Parathyroid adenoma (tissue), 2 donors: ENCODE data around the gene SSX4.
"Not testable (repeated sequence)": the region's sequence is repeated elsewhere in the genome, so short reads cannot be mapped to it uniquely, and the experiment has no call there.

Experiments used
- H2AFZ ChIP-seq: fragments of 300-600 bp; sonication (generic); one replicate; pipeline ENCODE4 v1.7.0; 2017; ENCODE audit warnings: antibody characterized with exemption, mild to moderate bottlenecking
- H3K27ac ChIP-seq: fragments of 300-600 bp; sonication (generic); one replicate; pipeline ENCODE4 v1.7.0; 2017
- H3K27me3 ChIP-seq: fragments of 300-600 bp; sonication (generic); one replicate; pipeline ENCODE4 v1.7.0; 2017; ENCODE audit warnings: low read length; ENCODE audit not compliant: control insufficient read depth, insufficient read depth
- H3K36me3 ChIP-seq: fragments of 300-600 bp; sonication (generic); one replicate; pipeline ENCODE4 v1.7.0; 2017; ENCODE audit warnings: low read length; ENCODE audit not compliant: control insufficient read depth, insufficient read depth
- H3K4me1 ChIP-seq: fragments of 300-600 bp; sonication (generic); one replicate; pipeline ENCODE4 v1.7.0; 2017; ENCODE audit warnings: control low read depth
- H3K4me2 ChIP-seq: fragments of 300-600 bp; sonication (generic); one replicate; pipeline ENCODE4 v1.7.0; 2017; ENCODE audit warnings: low read length
- H3K4me3 ChIP-seq: fragments of 300-600 bp; sonication (generic); one replicate; pipeline ENCODE4 v1.7.0; 2017; ENCODE audit warnings: low read depth, low read length
- H3K79me2 ChIP-seq: fragments of 300-600 bp; sonication (generic); one replicate; pipeline ENCODE4 v1.7.0; 2017; ENCODE audit warnings: control low read depth
- H3K9ac ChIP-seq: fragments of 300-600 bp; sonication (generic); one replicate; pipeline ENCODE4 v1.7.0; 2017; ENCODE audit warnings: mild to moderate bottlenecking
- H3K9me3 ChIP-seq: fragments of 300-600 bp; sonication (generic); one replicate; pipeline ENCODE4 v1.7.0; 2017; ENCODE audit warnings: low read length; ENCODE audit not compliant: control insufficient read depth
- donor health status: primary hyperparathyroidism.

SSX4 gene

GRCh38 chrX:48427027-48427716 is 43.8 kb downstream of the SSX4 start:
- not testable (repeated sequence) for H3K27ac ChIP-seq, H3K79me2 ChIP-seq, H3K4me1 ChIP-seq, H3K9me3 ChIP-seq, H2AFZ ChIP-seq, H3K27me3 ChIP-seq, H3K36me3 ChIP-seq, H3K4me3 ChIP-seq, H3K4me2 ChIP-seq, H3K9ac ChIP-seq

- H3K27ac ChIP-seq, H3K4me2 ChIP-seq, H3K27me3 ChIP-seq, H3K9ac ChIP-seq, H2AFZ ChIP-seq, H3K4me1 ChIP-seq, H3K9me3 ChIP-seq, H3K79me2 ChIP-seq, H3K4me3 ChIP-seq, H3K36me3 ChIP-seq: not testable (repeated sequence)
These were observed 46.3 kb downstream of the SSX4 start for GRCh38 chrX:48429606-48430005.

- H3K4me1 ChIP-seq, result not testable (repeated sequence)
These were observed 46.8 kb downstream of the SSX4 start for GRCh38 chrX:48430166-48430565.

GRCh38 chrX:48433713-48434112 is 50.4 kb downstream of the SSX4 start:
- H3K9me3 ChIP-seq, H3K36me3 ChIP-seq, H3K4me3 ChIP-seq, H3K79me2 ChIP-seq, H3K4me2 ChIP-seq, H3K27me3 ChIP-seq, H3K27ac ChIP-seq, H2AFZ ChIP-seq, H3K9ac ChIP-seq, H3K4me1 ChIP-seq: not testable (repeated sequence)

More at GRCh38 chrX:48430166-48430565, 46.8 kb downstream of the SSX4 start:
- not testable (repeated sequence) for H3K27ac ChIP-seq, H3K9ac ChIP-seq, H3K79me2 ChIP-seq, H3K4me2 ChIP-seq, H2AFZ ChIP-seq, H3K36me3 ChIP-seq, H3K4me3 ChIP-seq, H3K27me3 ChIP-seq, H3K9me3 ChIP-seq
